ENCODE measurements around the gene NBEAL2.
A peak's percentile ranks its signal among the peaks of the same experiment; 100 is the strongest.

Gene NBEAL2

DNA sequence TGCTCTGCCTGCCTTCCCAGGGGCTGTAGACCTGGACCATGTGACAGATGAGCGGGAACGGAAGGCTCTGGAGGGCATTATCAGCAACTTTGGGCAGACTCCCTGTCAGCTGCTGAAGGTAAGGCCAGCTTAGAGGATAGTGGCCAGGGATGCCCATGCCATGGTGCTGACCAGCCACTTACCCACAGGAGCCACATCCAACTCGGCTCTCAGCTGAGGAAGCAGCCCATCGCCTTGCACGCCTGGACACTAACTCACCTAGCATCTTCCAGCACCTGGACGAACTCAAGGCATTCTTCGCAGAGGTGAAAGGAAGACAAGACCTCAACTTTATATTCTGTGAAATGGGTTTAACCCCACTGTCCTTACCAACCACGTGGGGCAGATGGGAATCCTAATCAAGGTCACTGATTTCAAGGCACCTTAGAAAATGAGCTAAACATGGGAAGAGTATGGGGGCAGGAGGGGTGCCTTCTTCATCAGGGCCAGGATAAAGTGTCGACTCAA is 26.7 kb downstream of the NBEAL2 start:
- Histone ChIP-seq H3K27ac (ENCODE audit: insufficient read depth, low read depth, low read length, poor library complexity, severe bottlenecking) (no peak overlapping the region), H3K36me3 (ENCODE audit: control insufficient read depth, insufficient read depth, low read length) (no peaks in the 10 kb centered on the region), H3K4me3 (ENCODE audit: insufficient read depth, low read depth, low read length) (no peak overlapping the region), H3K4me1 (ENCODE audit: control insufficient read depth, insufficient read depth, low read length) (no peaks in the 10 kb centered on the region), H3K9me3 (ENCODE audit: control insufficient read depth, low read length) (no peaks in the 10 kb centered on the region), H3K27me3 (ENCODE audit: control insufficient read depth, insufficient read depth, low read length, poor library complexity, severe bottlenecking) (no peaks in the 10 kb centered on the region)
- 91 to 96% methylated on average over 9 of the region's 9 CpGs for WGBS, 2 experiments

- H3K27ac ChIP-seq (ENCODE audit: insufficient read depth, low read depth, low read length, poor library complexity, severe bottlenecking), result no peak overlapping the region
- H3K36me3 ChIP-seq (ENCODE audit: control insufficient read depth, insufficient read depth, low read length), result no peaks in the 10 kb centered on the region
- H3K4me1 ChIP-seq (ENCODE audit: control insufficient read depth, insufficient read depth, low read length), result no peaks in the 10 kb centered on the region
- H3K4me3 ChIP-seq (ENCODE audit: insufficient read depth, low read depth, low read length), result no peak overlapping the region
- WGBS, 2 experiments, result 86 to 91% methylated on average over 3 of the region's 3 CpGs
- no peaks in the 10 kb centered on the region for H3K9me3 ChIP-seq (ENCODE audit: control insufficient read depth, low read length)
- no peaks in the 10 kb centered on the region for H3K27me3 ChIP-seq (ENCODE audit: control insufficient read depth, insufficient read depth, low read length, poor library complexity, severe bottlenecking)
Observed at GRCh38 chr3:47007001-47007400, 27.5 kb downstream of the NBEAL2 start.

- H3K36me3 ChIP-seq (ENCODE audit: control insufficient read depth, insufficient read depth, low read length), result no peaks in the 10 kb centered on the region
- H3K4me3 ChIP-seq (ENCODE audit: insufficient read depth, low read depth, low read length), result no peak overlapping the region
- H3K9me3 ChIP-seq (ENCODE audit: control insufficient read depth, low read length), result no peaks in the 10 kb centered on the region
- 94 to 95% methylated on average over 16 of the region's 16 CpGs for WGBS, 2 experiments
- H3K4me1 ChIP-seq (ENCODE audit: control insufficient read depth, insufficient read depth, low read length), result no peaks in the 10 kb centered on the region
- H3K27me3 ChIP-seq (ENCODE audit: control insufficient read depth, insufficient read depth, low read length, poor library complexity, severe bottlenecking), result no peaks in the 10 kb centered on the region
- no peak overlapping the region for H3K27ac ChIP-seq (ENCODE audit: insufficient read depth, low read depth, low read length, poor library complexity, severe bottlenecking)
Observed at GRCh38 chr3:47007482-47008233, 28.2 kb downstream of the NBEAL2 start.

DNA sequence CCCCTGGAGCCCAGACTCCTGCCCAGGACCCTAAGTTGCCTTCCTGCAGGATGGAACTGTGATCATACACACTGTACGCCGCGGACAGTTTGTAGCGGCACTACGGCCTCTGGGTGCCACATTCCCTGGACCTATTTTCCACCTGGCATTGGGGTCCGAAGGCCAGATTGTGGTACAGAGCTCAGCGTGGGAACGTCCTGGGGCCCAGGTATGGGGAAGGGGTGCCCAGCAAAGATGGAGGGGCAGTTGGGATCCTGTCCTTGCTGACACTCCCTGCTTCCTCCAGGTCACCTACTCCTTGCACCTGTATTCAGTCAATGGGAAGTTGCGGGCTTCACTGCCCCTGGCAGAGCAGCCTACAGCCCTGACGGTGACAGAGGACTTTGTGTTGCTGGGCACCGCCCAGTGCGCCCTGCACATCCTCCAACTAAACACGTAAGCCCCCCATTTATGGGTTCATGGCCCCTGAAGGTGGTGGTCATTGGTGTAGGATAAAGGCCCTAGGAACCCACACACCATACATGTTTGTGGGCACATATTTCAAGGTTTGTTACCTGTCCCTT is 28.8 kb downstream of the NBEAL2 start:
- no peaks in the 10 kb centered on the region for H3K4me1 ChIP-seq (ENCODE audit: control insufficient read depth, insufficient read depth, low read length)
- 96% methylated on average over 13 of the region's 13 CpGs for WGBS, 2 experiments
- no peaks in the 10 kb centered on the region for H3K36me3 ChIP-seq (ENCODE audit: control insufficient read depth, insufficient read depth, low read length)
- H3K27me3 ChIP-seq (ENCODE audit: control insufficient read depth, insufficient read depth, low read length, poor library complexity, severe bottlenecking), result no peaks in the 10 kb centered on the region
- no peaks in the 10 kb centered on the region for H3K9me3 ChIP-seq (ENCODE audit: control insufficient read depth, low read length)
- no peak overlapping the region for H3K27ac ChIP-seq (ENCODE audit: insufficient read depth, low read depth, low read length, poor library complexity, severe bottlenecking)
- no peak overlapping the region for H3K4me3 ChIP-seq (ENCODE audit: insufficient read depth, low read depth, low read length)

- H3K4me3 ChIP-seq (ENCODE audit: insufficient read depth, low read depth, low read length), result peak overlapping the region; percentile 57
- 50 to 51% methylated on average over 23 of the region's 23 CpGs for WGBS, 2 experiments
- H3K9me3 ChIP-seq (ENCODE audit: control insufficient read depth, low read length), result no peaks in the 10 kb centered on the region
- no peak overlapping the region for H3K27ac ChIP-seq (ENCODE audit: insufficient read depth, low read depth, low read length, poor library complexity, severe bottlenecking)
- no peaks in the 10 kb centered on the region for H3K27me3 ChIP-seq (ENCODE audit: control insufficient read depth, insufficient read depth, low read length, poor library complexity, severe bottlenecking)
- H3K4me1 ChIP-seq (ENCODE audit: control insufficient read depth, insufficient read depth, low read length), result no peaks in the 10 kb centered on the region
- no peaks in the 10 kb centered on the region for H3K36me3 ChIP-seq (ENCODE audit: control insufficient read depth, insufficient read depth, low read length)
Observed at GRCh38 chr3:47008851-47009224, 29.4 kb downstream of the NBEAL2 start.

DNA sequence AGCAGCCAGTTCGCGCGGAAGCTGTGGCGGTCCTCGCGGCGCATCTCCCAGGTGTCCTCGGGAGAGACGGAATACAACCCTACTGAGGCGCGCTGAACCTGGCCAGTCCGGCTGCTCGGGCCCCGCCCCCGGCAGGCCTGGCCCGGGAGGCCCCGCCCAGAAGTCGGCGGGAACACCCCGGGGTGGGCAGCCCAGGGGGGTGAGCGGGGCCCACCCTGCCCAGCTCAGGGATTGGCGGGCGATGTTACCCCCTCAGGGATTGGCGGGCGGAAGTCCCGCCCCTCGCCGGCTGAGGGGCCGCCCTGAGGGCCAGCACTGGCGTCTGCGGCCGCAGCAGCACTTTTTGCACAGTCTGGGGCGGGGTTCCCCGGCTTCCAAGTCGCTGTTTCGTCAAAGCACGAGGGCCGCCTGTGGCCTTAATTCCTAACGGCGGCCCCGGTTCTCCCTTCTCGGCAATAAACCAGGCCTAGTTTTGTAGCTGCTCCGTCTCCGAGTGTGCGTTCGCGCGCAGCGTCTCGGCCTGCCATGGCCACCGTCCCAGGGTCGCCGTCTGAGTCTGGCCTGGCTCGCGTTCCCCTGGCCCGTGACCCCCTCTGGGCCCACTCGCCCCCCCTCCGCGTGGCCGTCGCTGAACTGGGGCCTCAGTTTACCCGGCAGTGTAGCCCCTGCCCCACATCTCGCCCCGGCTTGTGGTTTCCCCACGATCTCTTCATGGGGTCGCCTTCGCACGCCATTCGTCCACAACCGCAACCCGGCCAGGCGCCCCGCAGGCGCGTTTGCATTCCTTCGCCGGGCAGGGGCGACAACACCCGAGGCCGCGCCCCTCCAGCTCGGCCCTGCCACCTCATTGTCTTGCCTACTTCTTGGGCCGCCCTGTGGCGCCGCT is 30.0 kb downstream of the NBEAL2 start:
- Histone ChIP-seq H3K27me3 (ENCODE audit: control insufficient read depth, insufficient read depth, low read length, poor library complexity, severe bottlenecking) (no peaks in the 10 kb centered on the region), H3K4me3 (ENCODE audit: insufficient read depth, low read depth, low read length) (peak overlapping the region; percentile 57), H3K9me3 (ENCODE audit: control insufficient read depth, low read length) (no peaks in the 10 kb centered on the region), H3K36me3 (ENCODE audit: control insufficient read depth, insufficient read depth, low read length) (no peaks in the 10 kb centered on the region), H3K27ac (ENCODE audit: insufficient read depth, low read depth, low read length, poor library complexity, severe bottlenecking) (peak overlapping the region; percentile 95), H3K4me1 (ENCODE audit: control insufficient read depth, insufficient read depth, low read length) (no peaks in the 10 kb centered on the region)
- WGBS, 2 experiments, result 11 to 14% methylated on average over 85 of the region's 85 CpGs

DNA sequence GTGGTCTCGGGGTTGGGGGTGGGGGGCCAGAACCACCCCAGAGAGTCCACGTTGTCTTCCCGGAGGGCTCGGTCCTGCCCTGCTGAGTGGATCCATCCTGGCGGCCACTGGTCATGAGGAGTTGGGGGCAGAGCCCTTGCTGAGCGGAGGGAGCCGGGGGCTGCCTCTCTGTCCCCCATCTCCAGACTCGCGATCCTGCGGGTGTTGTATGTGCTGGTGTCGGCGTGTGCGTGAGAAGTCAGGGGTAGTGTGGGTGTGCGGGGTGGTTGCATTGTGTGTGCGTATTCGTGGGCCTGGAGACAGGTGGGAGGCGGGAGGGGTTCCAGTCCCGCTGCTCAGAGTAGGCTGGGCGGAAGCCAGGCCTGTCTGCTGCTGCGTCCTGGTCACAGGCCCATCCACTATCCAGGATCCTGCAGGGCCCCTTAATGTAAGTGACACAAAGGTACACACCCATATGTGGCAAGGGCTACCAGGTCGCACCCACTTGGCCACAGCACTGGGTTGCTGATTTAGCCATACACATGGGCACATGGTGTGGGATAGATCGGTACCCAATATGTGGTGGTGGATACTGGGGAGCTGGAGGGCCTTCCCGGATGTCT is 30.7 kb downstream of the NBEAL2 start:
- WGBS, 2 experiments, result 81 to 84% methylated on average over 23 of the region's 23 CpGs
- Histone ChIP-seq H3K9me3 (ENCODE audit: control insufficient read depth, low read length) (no peaks in the 10 kb centered on the region), H3K36me3 (ENCODE audit: control insufficient read depth, insufficient read depth, low read length) (no peaks in the 10 kb centered on the region), H3K4me1 (ENCODE audit: control insufficient read depth, insufficient read depth, low read length) (no peaks in the 10 kb centered on the region), H3K4me3 (ENCODE audit: insufficient read depth, low read depth, low read length) (peak overlapping the region; percentile 57), H3K27me3 (ENCODE audit: control insufficient read depth, insufficient read depth, low read length, poor library complexity, severe bottlenecking) (no peaks in the 10 kb centered on the region), H3K27ac (ENCODE audit: insufficient read depth, low read depth, low read length, poor library complexity, severe bottlenecking) (peak overlapping the region; percentile 63)

- H3K27ac ChIP-seq (ENCODE audit: insufficient read depth, low read depth, low read length, poor library complexity, severe bottlenecking), result no peak overlapping the region
- H3K27me3 ChIP-seq (ENCODE audit: control insufficient read depth, insufficient read depth, low read length, poor library complexity, severe bottlenecking), result no peaks in the 10 kb centered on the region
- no peaks in the 10 kb centered on the region for H3K4me1 ChIP-seq (ENCODE audit: control insufficient read depth, insufficient read depth, low read length)
- no peak overlapping the region for H3K4me3 ChIP-seq (ENCODE audit: insufficient read depth, low read depth, low read length)
- no peaks in the 10 kb centered on the region for H3K9me3 ChIP-seq (ENCODE audit: control insufficient read depth, low read length)
- WGBS, 2 experiments, result 95 to 96% methylated on average over 5 of the region's 5 CpGs
- H3K36me3 ChIP-seq (ENCODE audit: control insufficient read depth, insufficient read depth, low read length), result no peaks in the 10 kb centered on the region
Observed at GRCh38 chr3:47010910-47011309, 31.4 kb downstream of the NBEAL2 start.

- H3K4me3 ChIP-seq (ENCODE audit: insufficient read depth, low read depth, low read length), result no peak overlapping the region
- no peaks in the 10 kb centered on the region for H3K4me1 ChIP-seq (ENCODE audit: control insufficient read depth, insufficient read depth, low read length)
- no peak overlapping the region for H3K27ac ChIP-seq (ENCODE audit: insufficient read depth, low read depth, low read length, poor library complexity, severe bottlenecking)
- no peaks in the 10 kb centered on the region for H3K27me3 ChIP-seq (ENCODE audit: control insufficient read depth, insufficient read depth, low read length, poor library complexity, severe bottlenecking)
- H3K9me3 ChIP-seq (ENCODE audit: control insufficient read depth, low read length), result no peaks in the 10 kb centered on the region
- no peaks in the 10 kb centered on the region for H3K36me3 ChIP-seq (ENCODE audit: control insufficient read depth, insufficient read depth, low read length)
- whole genome bisulfite sequencing, 2 experiments, result 91 to 95% methylated on average over 6 of the region's 6 CpGs
Observed at GRCh38 chr3:47011371-47011770, 31.9 kb downstream of the NBEAL2 start.

Data from ectodermal cell (in vitro differentiated cells).